ENCODE measurements around the gene PDE7B. TPM values are rescaled to one million over a fixed set of nuclear protein-coding genes. Genes with fewer than 3 reads are reported as not detected.

PDE7B gene
- total RNA-seq, 2 donors from 2014 or later: 0.04 TPM; not detected in 1

GRCh38 chr6:136153707-136154375, 302.3 kb downstream of the PDE7B start:
- peaks cover 5% of the 10 kb centered on the region for H3K27me3 Mint-ChIP-seq
- no peak overlapping the region for H3K27ac Mint-ChIP-seq
- no peak for ATAC-seq (replicated peaks)
- no peak overlapping the region for H3K4me3 Mint-ChIP-seq
- no peaks in the 10 kb centered on the region for H3K4me1 Mint-ChIP-seq
- no peaks in the 10 kb centered on the region for H3K9me3 Mint-ChIP-seq
- no peaks in the 10 kb centered on the region for H3K36me3 Mint-ChIP-seq (ENCODE audit: low read depth)

DNA sequence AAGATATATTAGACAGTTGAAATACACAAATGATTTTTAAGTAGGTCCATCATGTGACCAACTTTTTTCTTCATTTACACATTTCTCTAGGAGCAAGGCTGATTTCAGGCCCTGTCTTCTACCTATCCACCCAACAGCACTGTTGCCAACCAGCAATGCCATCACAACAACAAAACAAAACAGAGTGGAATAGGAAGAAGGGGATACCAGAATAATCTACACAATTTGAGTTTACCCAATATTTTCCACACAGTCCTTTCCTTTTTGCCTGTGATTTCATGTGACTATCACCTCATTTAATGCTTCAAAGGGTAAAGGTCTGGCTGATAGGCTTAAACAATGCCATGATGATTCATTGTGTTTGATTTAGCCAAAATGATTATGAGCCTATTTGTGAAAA, 303.7 kb downstream of the PDE7B start:
- H3K4me3 Mint-ChIP-seq: no peak overlapping the region

GRCh38 chr6:136157743-136158142, 306.2 kb downstream of the PDE7B start:
- H3K4me3 Mint-ChIP-seq: no peak overlapping the region
- H3K27me3 Mint-ChIP-seq: peaks cover 9% of the 10 kb centered on the region
- ATAC-seq (replicated peaks): no peak
- H3K4me1 Mint-ChIP-seq: no peaks in the 10 kb centered on the region
- H3K9me3 Mint-ChIP-seq: peaks cover 5% of the 10 kb centered on the region
- no peak overlapping the region for H3K27ac Mint-ChIP-seq
- no peaks in the 10 kb centered on the region for H3K36me3 Mint-ChIP-seq (ENCODE audit: low read depth)

More for the DNA sequence above, 303.7 kb downstream of the PDE7B start:
- Mint-ChIP-seq H3K36me3 (ENCODE audit: low read depth) (no peaks in the 10 kb centered on the region), H3K4me1 (no peaks in the 10 kb centered on the region), H3K9me3 (no peaks in the 10 kb centered on the region), H3K27me3 (peaks cover 5% of the 10 kb centered on the region), H3K27ac (no peak overlapping the region)
- no peak for ATAC-seq (replicated peaks)

DNA sequence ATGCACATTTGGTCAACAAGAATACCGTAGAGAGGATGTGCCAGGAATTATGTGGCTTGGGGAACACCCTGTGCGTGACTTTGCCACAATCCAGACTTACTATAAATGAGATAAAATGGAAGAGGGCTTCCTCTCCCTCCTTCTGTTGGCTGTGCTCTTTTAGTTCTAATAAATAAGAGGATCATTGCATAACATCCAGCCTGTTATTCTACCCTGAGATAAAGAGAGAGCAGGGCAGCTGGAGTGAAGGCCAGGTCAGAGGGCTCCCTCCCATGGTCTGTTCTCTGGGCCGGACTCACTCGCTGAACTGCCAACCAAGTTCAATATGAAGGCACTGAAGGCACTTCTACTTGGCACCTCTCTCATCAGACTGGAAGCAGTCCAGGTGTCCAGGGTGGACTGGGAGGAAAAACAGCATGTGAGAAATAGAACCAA, 306.9 kb downstream of the PDE7B start:
- Mint-ChIP-seq H3K36me3 (ENCODE audit: low read depth) (no peaks in the 10 kb centered on the region), H3K27me3 (peaks cover 9% of the 10 kb centered on the region), H3K4me3 (no peak overlapping the region), H3K27ac (no peak overlapping the region), H3K4me1 (no peaks in the 10 kb centered on the region), H3K9me3 (peaks cover 5% of the 10 kb centered on the region)
- ATAC-seq (replicated peaks): no peak

- Mint-ChIP-seq H3K36me3 (ENCODE audit: low read depth) (no peaks in the 10 kb centered on the region), H3K4me3 (no peak overlapping the region), H3K4me1 (no peaks in the 10 kb centered on the region), H3K9me3 (peaks cover 8% of the 10 kb centered on the region), H3K27ac (no peak overlapping the region), H3K27me3 (peaks cover 9% of the 10 kb centered on the region)
- no peak for ATAC-seq (replicated peaks)
Measured at GRCh38 chr6:136158971-136159370, 307.5 kb downstream of the PDE7B start.

DNA sequence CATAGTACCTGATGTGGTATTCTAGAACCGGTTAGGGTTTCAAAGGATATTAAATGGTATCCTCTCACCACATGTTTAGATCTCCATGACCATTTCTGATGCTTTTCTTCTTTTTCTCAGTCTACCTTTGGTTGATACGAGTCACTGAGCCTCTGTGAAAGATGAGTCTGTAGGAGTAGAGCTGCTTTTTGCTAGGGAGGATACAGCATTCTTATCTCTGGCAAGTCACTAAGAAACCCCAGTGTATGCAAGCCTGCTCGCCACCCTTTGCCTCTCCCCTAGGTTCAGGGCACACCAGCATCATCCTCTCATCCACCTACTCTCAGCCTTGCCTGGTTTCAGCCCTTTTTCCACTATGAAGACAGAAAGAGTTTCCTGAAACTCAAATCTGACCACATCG, 308.7 kb downstream of the PDE7B start:
- H3K36me3 Mint-ChIP-seq (ENCODE audit: low read depth): no peaks in the 10 kb centered on the region

GRCh38 chr6:136161950-136162349, 310.4 kb downstream of the PDE7B start:
- Mint-ChIP-seq H3K27me3 (peaks cover 12% of the 10 kb centered on the region), H3K27ac (no peak overlapping the region), H3K36me3 (ENCODE audit: low read depth) (no peaks in the 10 kb centered on the region), H3K4me1 (no peaks in the 10 kb centered on the region), H3K9me3 (peaks cover 10% of the 10 kb centered on the region), H3K4me3 (no peak overlapping the region)
- ATAC-seq (replicated peaks): no peak

More for the DNA sequence above, 308.7 kb downstream of the PDE7B start:
- Mint-ChIP-seq H3K4me3 (no peak overlapping the region), H3K27ac (no peak overlapping the region), H3K27me3 (peaks cover 9% of the 10 kb centered on the region), H3K9me3 (peaks cover 8% of the 10 kb centered on the region), H3K4me1 (no peaks in the 10 kb centered on the region)
- ATAC-seq (replicated peaks): peak; percentile 63

- no peaks in the 10 kb centered on the region for H3K36me3 Mint-ChIP-seq (ENCODE audit: low read depth)
- no peak overlapping the region for H3K27ac Mint-ChIP-seq
- peaks cover 12% of the 10 kb centered on the region for H3K9me3 Mint-ChIP-seq
Measured at GRCh38 chr6:136163260-136163659, 311.8 kb downstream of the PDE7B start.

DNA sequence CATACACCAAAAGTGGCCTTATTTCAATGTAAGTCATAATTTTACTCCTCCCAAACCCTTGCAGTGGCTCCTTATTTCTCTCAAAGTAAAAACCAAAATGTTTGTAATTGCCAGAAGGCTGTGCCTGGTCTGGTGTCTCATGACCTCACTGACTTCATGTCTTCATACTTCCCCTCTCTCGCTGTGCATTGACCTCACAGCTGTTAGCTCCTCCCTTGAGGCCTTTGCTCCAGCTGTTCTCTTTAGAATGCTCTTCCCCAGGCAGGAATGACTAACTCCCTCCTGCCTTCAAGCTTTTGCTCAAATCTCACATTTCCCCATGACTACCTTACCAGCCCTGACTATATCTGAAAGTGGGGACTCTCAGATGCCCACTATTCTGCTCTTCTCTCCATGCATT, 315.3 kb downstream of the PDE7B start:
- H3K27me3 Mint-ChIP-seq: peaks cover 3% of the 10 kb centered on the region
- H3K4me3 Mint-ChIP-seq: no peak overlapping the region
- ATAC-seq (replicated peaks): no peak
- no peak overlapping the region for H3K27ac Mint-ChIP-seq
- H3K9me3 Mint-ChIP-seq: peaks cover 12% of the 10 kb centered on the region
- no peaks in the 10 kb centered on the region for H3K36me3 Mint-ChIP-seq (ENCODE audit: low read depth)
- H3K4me1 Mint-ChIP-seq: no peaks in the 10 kb centered on the region

More at GRCh38 chr6:136163260-136163659, 311.8 kb downstream of the PDE7B start:
- H3K27me3 Mint-ChIP-seq: peaks cover 7% of the 10 kb centered on the region
- no peak overlapping the region for H3K4me3 Mint-ChIP-seq
- no peak for ATAC-seq (replicated peaks)
- no peaks in the 10 kb centered on the region for H3K4me1 Mint-ChIP-seq

GRCh38 chr6:136169394-136170148, 318.1 kb downstream of the PDE7B start:
- ATAC-seq (replicated peaks): no peak
- Mint-ChIP-seq H3K36me3 (ENCODE audit: low read depth) (no peaks in the 10 kb centered on the region), H3K4me1 (no peaks in the 10 kb centered on the region), H3K9me3 (peaks cover 3% of the 10 kb centered on the region), H3K27ac (no peak overlapping the region), H3K4me3 (no peak overlapping the region), H3K27me3 (peaks cover 8% of the 10 kb centered on the region)

DNA sequence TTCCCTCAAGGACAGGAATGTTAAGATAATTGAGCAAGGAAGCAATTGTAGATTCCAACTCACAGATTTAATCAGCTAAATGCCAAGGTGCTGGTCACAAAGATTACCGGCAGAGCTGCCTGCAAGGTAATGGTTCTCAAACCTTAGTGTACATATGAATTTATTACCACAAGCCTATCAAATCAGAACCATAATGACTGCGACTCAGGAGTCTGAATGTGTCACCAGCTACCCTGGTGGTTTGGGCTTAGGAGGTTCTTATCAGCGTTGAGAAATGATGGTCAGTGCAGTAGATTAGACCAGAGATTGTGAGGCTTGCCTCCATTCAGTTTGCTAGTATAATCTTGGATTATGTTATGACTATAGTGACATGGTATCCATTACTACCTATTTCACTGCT, 319.7 kb downstream of the PDE7B start:
- Mint-ChIP-seq H3K4me1 (no peaks in the 10 kb centered on the region), H3K4me3 (no peak overlapping the region), H3K36me3 (ENCODE audit: low read depth) (no peaks in the 10 kb centered on the region), H3K27ac (no peak overlapping the region), H3K27me3 (peaks cover 9% of the 10 kb centered on the region), H3K9me3 (peaks cover 3% of the 10 kb centered on the region)
- ATAC-seq (replicated peaks): no peak

GRCh38 chr6:136173519-136174507, 322.3 kb downstream of the PDE7B start:
- Mint-ChIP-seq H3K27ac (no peak overlapping the region), H3K36me3 (ENCODE audit: low read depth) (no peaks in the 10 kb centered on the region), H3K4me3 (peak overlapping the region; percentile 14), H3K4me1 (no peaks in the 10 kb centered on the region), H3K27me3 (peaks cover 17% of the 10 kb centered on the region), H3K9me3 (no peaks in the 10 kb centered on the region)
- no peak for ATAC-seq (replicated peaks)

GRCh38 chr6:136174510-136174909, 323.0 kb downstream of the PDE7B start:
- Mint-ChIP-seq H3K4me1 (no peaks in the 10 kb centered on the region), H3K4me3 (no peak overlapping the region), H3K27ac (no peak overlapping the region), H3K36me3 (ENCODE audit: low read depth) (no peaks in the 10 kb centered on the region), H3K27me3 (peaks cover 21% of the 10 kb centered on the region), H3K9me3 (no peaks in the 10 kb centered on the region)
- ATAC-seq (replicated peaks): no peak

- no peaks in the 10 kb centered on the region for H3K36me3 Mint-ChIP-seq (ENCODE audit: low read depth)
- no peaks in the 10 kb centered on the region for H3K9me3 Mint-ChIP-seq
- no peaks in the 10 kb centered on the region for H3K4me1 Mint-ChIP-seq
- peaks cover 21% of the 10 kb centered on the region for H3K27me3 Mint-ChIP-seq
- ATAC-seq (replicated peaks): no peak
- H3K27ac Mint-ChIP-seq: no peak overlapping the region
- no peak overlapping the region for H3K4me3 Mint-ChIP-seq
Measured at GRCh38 chr6:136175873-136176272, 324.4 kb downstream of the PDE7B start.

Measured in activated T-helper 17 cell treated with anti-CD3 and anti-CD28 coated beads, Interleukin-2, amount 50 U/mL, for 72 hours (primary cell).